ENCODE measurements around the gene FYB2.
"Not testable (repeated sequence)": the region's sequence is repeated elsewhere in the genome, so short reads cannot be mapped to it uniquely, and the experiment has no call there.

Gene FYB2

GRCh38 chr1:56795870-56796269 is 23.3 kb downstream of the FYB2 start:
- no peak for DNase-seq (ENCODE audit: low read depth)

DNA sequence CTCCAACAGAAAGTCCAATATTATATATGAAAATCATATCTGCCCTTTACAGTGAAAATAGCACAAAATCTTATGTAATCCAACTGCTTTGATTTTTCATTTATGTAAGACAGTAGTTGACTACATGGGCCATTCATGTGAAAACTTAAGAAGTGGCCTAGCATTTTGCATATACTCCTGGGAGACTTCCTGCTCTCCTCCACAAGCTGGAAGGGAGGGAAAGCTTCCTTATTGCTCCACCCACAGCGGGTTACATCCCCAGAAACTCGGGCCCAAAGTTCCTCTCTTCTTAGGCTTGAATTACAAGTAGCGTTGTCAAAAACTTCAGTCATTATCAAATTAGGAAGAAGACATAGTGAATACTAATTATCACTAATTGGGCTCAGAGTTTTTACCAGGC is 29.2 kb downstream of the FYB2 start:
- DNase-seq (ENCODE audit: low read depth) = no peak

- DNase-seq (ENCODE audit: low read depth) = no peak
These were observed 30.6 kb downstream of the FYB2 start for GRCh38 chr1:56788588-56788987.

DNA sequence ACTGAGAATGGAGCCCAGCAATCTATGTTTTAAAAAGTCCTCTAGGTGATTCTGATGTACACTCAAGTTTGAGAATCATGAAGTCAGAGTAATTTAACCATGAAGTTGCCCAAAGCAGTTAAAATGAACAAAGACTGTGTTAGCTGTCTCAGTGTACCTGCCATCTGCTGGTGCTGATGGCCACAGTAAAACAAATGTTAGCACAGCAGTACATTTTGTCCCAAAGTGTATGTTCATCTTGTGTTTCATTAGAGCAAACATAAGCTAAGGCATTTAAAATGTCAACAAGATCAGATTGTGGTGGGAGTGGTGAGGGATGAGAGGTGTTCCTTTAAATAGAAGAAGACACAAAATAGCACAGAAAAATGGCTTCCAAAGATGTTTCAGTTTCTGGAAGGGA is 31.1 kb downstream of the FYB2 start:
- DNase-seq (ENCODE audit: low read depth) = no peak

GRCh38 chr1:56787330-56787729 is 31.9 kb downstream of the FYB2 start:
- DNase-seq (ENCODE audit: low read depth) = no peak

DNA sequence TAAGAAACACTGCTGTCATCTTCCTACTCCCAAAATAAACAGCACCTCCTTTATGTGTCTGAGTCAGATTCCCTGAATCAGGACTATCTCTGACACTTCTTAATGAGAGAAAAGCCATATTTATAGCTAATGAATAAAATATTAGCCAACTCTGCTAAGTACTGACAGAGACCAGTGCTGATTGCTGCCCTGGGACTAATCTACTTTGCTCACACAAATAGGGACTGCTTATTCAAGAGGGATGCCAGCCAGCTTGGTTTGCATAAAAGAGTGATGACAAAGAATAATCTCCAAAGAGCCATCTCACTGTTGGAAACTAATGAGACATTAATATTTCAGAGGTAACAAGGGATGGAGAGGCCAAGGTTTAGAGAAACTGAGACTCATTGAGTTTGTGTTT is 36.4 kb downstream of the FYB2 start:
- DNase-seq (ENCODE audit: low read depth) = no peak

GRCh38 chr1:56780826-56781225 is 38.4 kb downstream of the FYB2 start:
- no peak for DNase-seq (ENCODE audit: low read depth)

GRCh38 chr1:56780128-56780750 is 39.0 kb downstream of the FYB2 start:
- no peak for DNase-seq (ENCODE audit: low read depth)

DNA sequence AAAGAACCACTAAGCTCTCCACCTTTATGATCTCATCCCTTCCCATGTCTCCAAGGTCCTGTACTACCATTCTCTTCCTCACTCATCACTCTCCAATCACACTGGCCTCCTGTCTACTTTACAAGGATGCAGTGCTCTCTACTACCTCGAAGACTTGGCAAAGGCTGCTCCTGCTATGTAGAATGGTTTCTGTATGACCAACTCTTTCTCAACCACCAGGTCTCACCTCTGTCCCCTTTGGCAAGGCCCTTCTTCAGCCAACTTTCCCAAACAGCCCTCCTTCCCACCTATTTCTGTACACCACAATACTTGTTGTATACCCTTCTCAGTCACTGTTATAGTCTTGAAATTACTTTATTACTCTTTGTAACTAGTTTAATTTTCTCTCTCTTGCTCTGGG is 41.2 kb downstream of the FYB2 start:
- no peak for DNase-seq (ENCODE audit: low read depth)

GRCh38 chr1:56774732-56775131 is 44.5 kb downstream of the FYB2 start:
- not testable (repeated sequence) for DNase-seq (ENCODE audit: low read depth)

GRCh38 chr1:56774067-56774609 is 45.1 kb downstream of the FYB2 start:
- DNase-seq (ENCODE audit: low read depth) = no peak

- no peak for DNase-seq (ENCODE audit: low read depth)
These were observed 45.7 kb downstream of the FYB2 start for GRCh38 chr1:56773341-56774066.

GRCh38 chr1:56771717-56772116 is 47.5 kb downstream of the FYB2 start:
- DNase-seq (ENCODE audit: low read depth) = no peak

DNA sequence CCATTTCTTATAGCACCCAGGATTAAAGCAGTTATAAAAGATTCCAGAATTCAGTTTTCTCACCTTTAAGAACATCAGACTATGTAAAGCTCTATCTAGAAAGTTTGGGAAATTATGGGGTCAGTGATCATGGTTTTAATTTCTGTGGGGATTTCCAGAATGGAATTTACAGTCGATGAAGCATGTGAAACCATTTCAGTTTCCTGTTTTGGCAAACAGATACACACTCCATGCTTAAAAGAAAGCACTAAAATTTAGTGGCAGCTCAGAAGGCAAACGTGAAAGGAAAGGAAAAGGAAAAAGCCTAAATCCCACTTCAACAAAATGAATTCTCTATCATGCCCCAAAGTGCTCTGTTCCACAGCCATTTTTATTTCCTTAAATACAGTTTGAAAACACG is 60.4 kb downstream of the FYB2 start:
- DNase-seq (ENCODE audit: low read depth) = no peak

DNA sequence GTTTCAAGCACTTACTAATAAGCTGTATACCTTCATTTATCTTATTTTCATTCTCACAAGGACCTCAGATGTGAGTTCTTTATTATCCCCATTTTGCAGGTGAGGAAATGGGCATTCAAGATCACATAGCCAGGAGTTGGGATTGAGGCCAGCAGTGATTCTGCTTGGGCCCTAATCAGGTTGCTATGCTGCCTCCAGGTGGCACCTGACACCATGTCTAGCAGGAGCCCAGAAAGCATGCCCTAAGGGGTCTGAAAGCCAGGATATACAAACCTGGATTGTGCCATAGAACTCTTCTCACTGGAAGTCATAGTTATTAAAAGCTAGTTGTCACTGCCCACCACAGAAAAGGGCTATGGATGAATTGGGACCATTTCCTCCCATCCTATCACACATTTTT is 61.1 kb downstream of the FYB2 start:
- DNase-seq (ENCODE audit: low read depth) = no peak

DNA sequence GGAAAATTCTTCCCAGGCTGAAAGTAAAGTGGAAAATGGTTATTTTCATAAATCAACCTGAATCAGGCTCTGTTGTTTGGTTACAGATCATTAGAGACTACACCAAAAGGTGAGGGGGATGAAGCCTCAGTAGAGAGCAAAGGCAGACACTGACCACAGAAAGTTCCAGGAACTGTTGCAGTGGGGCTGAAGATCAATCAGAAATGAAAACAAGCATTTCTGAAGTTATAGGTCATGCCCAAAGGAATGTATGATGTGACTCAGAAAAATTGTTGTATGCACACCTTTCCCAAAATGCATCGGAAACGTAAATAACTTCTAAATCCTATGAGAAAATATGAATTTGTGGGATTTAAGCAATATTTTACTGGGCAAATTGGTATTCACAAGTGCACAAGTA is 63.3 kb downstream of the FYB2 start:
- DNase-seq (ENCODE audit: low read depth) = no peak

- no peak for DNase-seq (ENCODE audit: low read depth)
These were observed 64.3 kb downstream of the FYB2 start for GRCh38 chr1:56754708-56755479.

- DNase-seq (ENCODE audit: low read depth) = no peak
These were observed 74.0 kb downstream of the FYB2 start for GRCh38 chr1:56745231-56745630.

DNA sequence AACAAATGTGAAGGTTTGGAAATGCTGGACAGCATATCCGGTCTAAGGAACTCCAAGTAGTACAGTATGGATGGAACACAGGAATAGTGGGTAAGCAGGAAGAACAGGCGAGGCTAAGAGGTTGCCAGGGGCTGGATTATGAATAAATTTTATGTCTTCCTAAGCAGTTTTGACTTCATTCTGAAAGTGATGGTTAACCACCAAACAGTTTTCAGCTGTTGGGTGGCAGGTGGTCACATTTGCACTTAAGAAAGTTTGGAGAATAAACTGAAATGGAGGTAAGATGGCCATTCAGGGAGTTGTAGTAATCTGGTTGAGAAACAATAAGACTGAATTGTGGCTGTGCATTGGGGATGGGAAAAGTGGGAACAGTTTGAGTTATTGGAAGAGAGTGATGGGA is 90.2 kb downstream of the FYB2 start:
- DNase-seq (ENCODE audit: low read depth) = no peak

DNA sequence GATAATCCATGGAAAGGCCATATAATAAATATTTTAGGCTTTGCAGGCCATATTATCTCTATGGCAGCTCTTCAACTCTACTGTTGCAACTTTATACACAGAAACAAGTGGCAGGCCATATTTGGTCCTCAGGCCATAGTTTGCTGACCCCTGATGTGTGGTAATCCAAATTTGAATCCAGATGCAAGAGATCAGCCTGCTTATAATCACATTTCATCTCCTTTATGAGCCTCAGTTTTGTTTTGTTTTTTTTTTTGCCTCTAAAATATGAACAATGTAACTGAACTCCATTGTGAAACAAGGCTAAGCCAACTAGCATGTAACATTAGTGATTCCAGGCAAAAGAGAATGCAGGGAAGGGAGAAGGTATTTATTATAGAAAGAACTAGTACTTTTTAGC is 92.5 kb downstream of the FYB2 start:
- no peak for DNase-seq (ENCODE audit: low read depth)

- DNase-seq (ENCODE audit: low read depth) = no peak
These were observed 100.0 kb downstream of the FYB2 start for GRCh38 chr1:56719171-56719570.

DNA sequence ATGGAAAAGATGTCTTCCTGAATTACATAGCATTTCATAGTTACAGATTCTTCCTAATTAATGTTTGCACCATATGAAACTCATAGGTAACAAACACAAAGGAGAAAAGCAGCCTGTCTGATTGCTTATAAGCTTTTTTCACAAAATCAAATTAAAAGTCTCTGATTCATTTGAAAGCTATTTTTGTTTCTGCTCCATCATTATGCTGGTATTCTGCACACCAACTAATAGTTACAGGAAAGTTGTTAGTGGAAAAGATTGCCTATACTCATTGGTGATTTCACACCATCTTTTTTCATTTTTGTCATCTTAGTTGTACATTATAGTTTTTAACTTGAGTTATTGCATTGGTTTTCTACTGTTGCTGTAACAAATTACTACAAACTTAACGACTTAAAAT is 104.0 kb downstream of the FYB2 start:
- no peak for DNase-seq (ENCODE audit: low read depth)

DNA sequence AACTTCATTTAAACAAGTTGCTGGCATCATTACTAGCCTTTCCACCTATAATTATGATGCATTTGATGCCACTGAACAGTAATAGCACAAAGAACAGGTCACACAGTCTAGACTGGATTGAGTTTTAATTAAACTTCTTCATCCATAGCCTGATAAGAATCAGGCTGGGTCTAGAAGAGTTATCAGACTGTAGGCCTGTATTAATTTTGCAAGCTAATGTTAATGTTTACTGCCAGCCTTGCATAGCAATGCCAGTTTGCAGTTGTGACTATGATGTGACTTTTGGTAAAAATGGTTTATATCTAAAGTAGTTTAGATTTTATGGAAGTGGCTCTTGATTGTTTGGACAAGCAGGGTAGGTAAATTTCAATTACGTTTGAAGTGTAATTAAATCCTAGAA is 106.1 kb downstream of the FYB2 start:
- no peak for DNase-seq (ENCODE audit: low read depth)

All from activated T-cell treated with anti-CD3 and anti-CD28 coated beads for 48 hours (primary cell).